ENCODE data around the gene AKAP9. TPM values are rescaled to one million over a fixed set of nuclear protein-coding genes. Genes with fewer than 3 reads are reported as not detected.

The AKAP9 gene
- total and polyA plus RNA-seq, 4 donors: 11.4 to 203 (median 40.0) TPM

GRCh38 chr7:92043637-92044036, 103.0 kb downstream of the AKAP9 start:
- Histone ChIP-seq H3K36me3 (ENCODE audit: control insufficient read depth in 4 of 4, insufficient read depth in 4 of 4, low read length in 4 of 4) (peaks cover 2 to 28% (median 13%) of the 10 kb centered on the region in 4 donors), H3K27ac (ENCODE audit: low read depth in 1 of 2, low read length in 1 of 2) (peak overlapping the region in 1 of 2 donors; percentile 53), H3K9ac (ENCODE audit: insufficient read depth in 1 of 2, low read length in 2 of 2) (no peak overlapping the region), H3K27me3 (ENCODE audit: control insufficient read depth in 3 of 3, insufficient read depth in 3 of 3, low read length in 2 of 3) (no peaks in the 10 kb centered on the region), H3K4me1 (ENCODE audit: control insufficient read depth in 5 of 5, insufficient read depth in 5 of 5, low read length in 5 of 5) (peaks cover 0 to 4% (median 0%) of the 10 kb centered on the region in 5 donors), H3K9me3 (ENCODE audit: control insufficient read depth in 4 of 4, insufficient read depth in 3 of 4, low read length in 3 of 4) (no peaks in the 10 kb centered on the region), H3K4me3 (no peak overlapping the region)
- TF ChIP-seq CTCF (IDR thresholded peaks at IDR 0.05; ENCODE audit: control extremely low read depth, extremely low read depth): no peak
- WGBS, 2 donors: 63 to 66% methylated on average over 2 of the region's 2 CpGs
- DNase-seq: no peak
- no peak for ATAC-seq (ENCODE audit: insufficient read depth, low FRiP score)

- H3K36me3 ChIP-seq (ENCODE audit: control insufficient read depth in 4 of 4, insufficient read depth in 4 of 4, low read length in 4 of 4): peaks cover 2 to 28% (median 12%) of the 10 kb centered on the region in 4 donors
- H3K27ac ChIP-seq (ENCODE audit: low read depth in 1 of 2, low read length in 1 of 2): no peak overlapping the region
- no peak for TF ChIP-seq CTCF (IDR thresholded peaks at IDR 0.05; ENCODE audit: control extremely low read depth, extremely low read depth)
- peaks cover 0 to 4% (median 0%) of the 10 kb centered on the region in 5 donors for H3K4me1 ChIP-seq (ENCODE audit: control insufficient read depth in 5 of 5, insufficient read depth in 5 of 5, low read length in 5 of 5)
- H3K27me3 ChIP-seq (ENCODE audit: control insufficient read depth in 3 of 3, insufficient read depth in 3 of 3, low read length in 2 of 3): no peaks in the 10 kb centered on the region
- no peaks in the 10 kb centered on the region for H3K9me3 ChIP-seq (ENCODE audit: control insufficient read depth in 4 of 4, insufficient read depth in 3 of 4, low read length in 3 of 4)
- H3K9ac ChIP-seq (ENCODE audit: insufficient read depth in 1 of 2, low read length in 2 of 2): no peak overlapping the region
- no peak for DNase-seq
- 61 to 65% methylated on average over 3 of the region's 3 CpGs for WGBS, 2 donors
- no peak for ATAC-seq (ENCODE audit: insufficient read depth, low FRiP score)
- no peak overlapping the region for H3K4me3 ChIP-seq
These were observed 103.5 kb downstream of the AKAP9 start for GRCh38 chr7:92044148-92044547.

GRCh38 chr7:92044940-92045339, 104.3 kb downstream of the AKAP9 start:
- TF ChIP-seq CTCF (IDR thresholded peaks at IDR 0.05; ENCODE audit: control extremely low read depth, extremely low read depth): no peak
- WGBS, 2 donors: 94 to 100% methylated on average over 1 of the region's 1 CpG
- DNase-seq: no peak
- peaks cover 2 to 28% (median 12%) of the 10 kb centered on the region in 4 donors for H3K36me3 ChIP-seq (ENCODE audit: control insufficient read depth in 4 of 4, insufficient read depth in 4 of 4, low read length in 4 of 4)
- H3K9ac ChIP-seq (ENCODE audit: insufficient read depth in 1 of 2, low read length in 2 of 2): no peak overlapping the region
- no peak overlapping the region for H3K4me3 ChIP-seq
- no peaks in the 10 kb centered on the region for H3K9me3 ChIP-seq (ENCODE audit: control insufficient read depth in 4 of 4, insufficient read depth in 3 of 4, low read length in 3 of 4)
- no peak for ATAC-seq (ENCODE audit: insufficient read depth, low FRiP score)
- no peaks in the 10 kb centered on the region for H3K27me3 ChIP-seq (ENCODE audit: control insufficient read depth in 3 of 3, insufficient read depth in 3 of 3, low read length in 2 of 3)
- H3K4me1 ChIP-seq (ENCODE audit: control insufficient read depth in 5 of 5, insufficient read depth in 5 of 5, low read length in 5 of 5): peaks cover 0 to 4% (median 0%) of the 10 kb centered on the region in 5 donors
- H3K27ac ChIP-seq (ENCODE audit: low read depth in 1 of 2, low read length in 1 of 2): no peak overlapping the region

GRCh38 chr7:92051655-92052054, 111.0 kb downstream of the AKAP9 start:
- no peak overlapping the region for H3K9ac ChIP-seq (ENCODE audit: insufficient read depth in 1 of 2, low read length in 2 of 2)
- no peaks in the 10 kb centered on the region for H3K9me3 ChIP-seq (ENCODE audit: control insufficient read depth in 4 of 4, insufficient read depth in 3 of 4, low read length in 3 of 4)
- no peak overlapping the region for H3K4me3 ChIP-seq
- no peak for TF ChIP-seq CTCF (IDR thresholded peaks at IDR 0.05; ENCODE audit: control extremely low read depth, extremely low read depth)
- no peak overlapping the region for H3K27ac ChIP-seq (ENCODE audit: low read depth in 1 of 2, low read length in 1 of 2)
- peaks cover 0 to 4% (median 0%) of the 10 kb centered on the region in 5 donors for H3K4me1 ChIP-seq (ENCODE audit: control insufficient read depth in 5 of 5, insufficient read depth in 5 of 5, low read length in 5 of 5)
- ATAC-seq (ENCODE audit: insufficient read depth, low FRiP score): no peak
- peaks cover 0 to 19% (median 6%) of the 10 kb centered on the region in 4 donors for H3K36me3 ChIP-seq (ENCODE audit: control insufficient read depth in 4 of 4, insufficient read depth in 4 of 4, low read length in 4 of 4)
- DNase-seq: no peak
- H3K27me3 ChIP-seq (ENCODE audit: control insufficient read depth in 3 of 3, insufficient read depth in 3 of 3, low read length in 2 of 3): no peaks in the 10 kb centered on the region
